GM18951 (cell line): ENCODE measurements around the gene LENG8.
"Not testable (repeated sequence)": the region's sequence is repeated elsewhere in the genome, so short reads cannot be mapped to it uniquely, and the experiment has no call there.

Source experiments
- POLR2A ChIP-seq: IDR thresholded peaks from 4 replicates; pipeline ENCODE4 v1.6.1; 2011; ENCODE audit warnings: mild to moderate bottlenecking; ENCODE audit not compliant: insufficient read length, insufficient read depth; ENCODE audit errors: extremely low read depth
- in situ Hi-C: fragments of 300-500 bp; cut with MboI; formaldehyde crosslinking; loops from one replicate; pipeline ENCODE4 v1.12.0; 2022; ENCODE audit warnings: low sequenced_read_pairs, mixed read lengths, inconsistent platforms; ENCODE audit not compliant: unreplicated experiment

Gene LENG8

GRCh38 chr19:54502518-54503048 lies 53.6 kb downstream of the LENG8 start, which contains the start of gene LAIR2:
Gene LAIR2 (plus strand): TSS chr19:54502831. CDS start chr19:54502919, 88 bp downstream.
- TF ChIP-seq POLR2A = no peak
- in situ Hi-C loops = no loop called here

GRCh38 chr19:54505542-54505941 lies 56.5 kb downstream of the LENG8 start:
- in situ Hi-C loops = not testable (repeated sequence)

- in situ Hi-C loops = no loop called here
- no peak for TF ChIP-seq POLR2A
These were observed 57.1 kb downstream of the LENG8 start for GRCh38 chr19:54506079-54506478.

GRCh38 chr19:54507038-54507717 lies 58.2 kb downstream of the LENG8 start:
- in situ Hi-C loops = not testable (repeated sequence)

- TF ChIP-seq POLR2A = no peak
- in situ Hi-C loops = no loop called here
These were observed 58.8 kb downstream of the LENG8 start for GRCh38 chr19:54507824-54508223.

- in situ Hi-C loops = not testable (repeated sequence)
These were observed 59.5 kb downstream of the LENG8 start for GRCh38 chr19:54508487-54508886.

- in situ Hi-C loops = not testable (repeated sequence)
These were observed 60.4 kb downstream of the LENG8 start for GRCh38 chr19:54509200-54509940.
